CD4-positive, alpha-beta T cell treated with Interleukin-6 at 100 ng/mL for 8 hours (primary cell): Measurements from ENCODE around the gene KLHL29.

Experiments
- DNase-seq: peaks from one replicate; pipeline ENCODE4 v3.0.0-alpha.2; 2020; ENCODE audit warnings: mixed read lengths, low spot score

KLHL29 gene

GRCh38 chr2:23616630-23617029 is 231.7 kb downstream of the KLHL29 start:
- DNase-seq, result no peak

GRCh38 chr2:23617167-23617810 is 232.3 kb downstream of the KLHL29 start:
- DNase-seq, result no peak

GRCh38 chr2:23617811-23618215 is 232.8 kb downstream of the KLHL29 start:
- DNase-seq, result no peak

- DNase-seq, result no peak
Measured at GRCh38 chr2:23618265-23618664, 233.3 kb downstream of the KLHL29 start.

- no peak for DNase-seq
Measured at GRCh38 chr2:23618794-23619530, 234.0 kb downstream of the KLHL29 start.

GRCh38 chr2:23619941-23620340 is 235.0 kb downstream of the KLHL29 start:
- DNase-seq, result no peak

- no peak for DNase-seq
Measured at GRCh38 chr2:23620841-23621341, 235.9 kb downstream of the KLHL29 start.

GRCh38 chr2:23621616-23622015 is 236.6 kb downstream of the KLHL29 start:
- DNase-seq, result no peak

GRCh38 chr2:23622466-23622865 is 237.5 kb downstream of the KLHL29 start:
- no peak for DNase-seq

GRCh38 chr2:23622966-23623675 is 238.1 kb downstream of the KLHL29 start:
- no peak for DNase-seq

GRCh38 chr2:23624378-23624777 is 239.4 kb downstream of the KLHL29 start:
- DNase-seq, result no peak

- DNase-seq, result no peak
Measured at GRCh38 chr2:23624915-23625314, 239.9 kb downstream of the KLHL29 start.

GRCh38 chr2:23625726-23626125 is 240.7 kb downstream of the KLHL29 start:
- DNase-seq, result no peak

- no peak for DNase-seq
Measured at GRCh38 chr2:23626701-23627230, 241.8 kb downstream of the KLHL29 start.

GRCh38 chr2:23627236-23628009 is 242.4 kb downstream of the KLHL29 start:
- DNase-seq, result no peak

- no peak for DNase-seq
Measured at GRCh38 chr2:23628926-23629771, 244.2 kb downstream of the KLHL29 start.

GRCh38 chr2:23629772-23630480 is 244.9 kb downstream of the KLHL29 start:
- no peak for DNase-seq

GRCh38 chr2:23630961-23631360 is 246.0 kb downstream of the KLHL29 start:
- no peak for DNase-seq

- no peak for DNase-seq
Measured at GRCh38 chr2:23631389-23631788, 246.4 kb downstream of the KLHL29 start.

- no peak for DNase-seq
Measured at GRCh38 chr2:23632386-23632785, 247.4 kb downstream of the KLHL29 start.
